Measurements from ENCODE around the gene SMDT1.

DNA sequence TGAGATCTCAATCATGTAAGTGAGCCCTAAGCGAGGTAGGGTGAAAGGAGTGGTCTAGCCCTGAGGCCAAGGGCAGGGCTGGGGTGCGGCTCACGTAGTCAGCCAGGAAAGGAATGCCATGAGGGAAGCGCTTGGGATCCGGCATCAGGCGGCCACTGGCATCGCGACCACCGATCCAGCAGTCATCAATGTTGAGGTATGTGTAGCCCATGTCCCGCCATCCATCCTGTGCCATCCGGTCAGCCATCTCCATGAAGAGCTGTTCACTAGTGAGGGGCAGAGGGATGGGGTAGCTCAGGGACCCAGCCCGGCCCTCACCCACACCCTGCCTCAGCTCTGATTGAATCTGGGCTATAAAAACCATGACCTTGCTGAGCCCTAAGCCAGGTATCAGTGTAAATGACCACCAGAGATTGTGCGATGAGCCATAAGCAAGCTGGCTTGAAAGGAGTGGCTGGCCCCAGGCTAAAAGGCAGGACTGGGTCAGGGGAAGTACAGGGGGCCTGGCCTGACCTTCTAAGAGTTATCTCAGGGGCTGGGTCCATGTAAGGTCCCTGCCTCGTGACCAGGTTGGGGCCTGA lies 11.7 kb upstream of the SMDT1 start:
- TF ChIP-seq EZH2 (IDR thresholded peaks at IDR 0.05) (no peak), POLR2AphosphoS5 (IDR thresholded peaks at IDR 0.05; ENCODE audit: borderline replicate concordance, low read depth, low read length) (no peak), FOXP2 (optimal IDR thresholded peaks at IDR 0.05; ENCODE audit: control extremely low read depth, extremely low read length, insufficient read depth) (no peak)
